ENCODE measurements around the gene TESMIN. TPM values are rescaled to one million over a fixed set of nuclear protein-coding genes. Genes with fewer than 3 reads are reported as not detected.

The TESMIN gene, protein sequence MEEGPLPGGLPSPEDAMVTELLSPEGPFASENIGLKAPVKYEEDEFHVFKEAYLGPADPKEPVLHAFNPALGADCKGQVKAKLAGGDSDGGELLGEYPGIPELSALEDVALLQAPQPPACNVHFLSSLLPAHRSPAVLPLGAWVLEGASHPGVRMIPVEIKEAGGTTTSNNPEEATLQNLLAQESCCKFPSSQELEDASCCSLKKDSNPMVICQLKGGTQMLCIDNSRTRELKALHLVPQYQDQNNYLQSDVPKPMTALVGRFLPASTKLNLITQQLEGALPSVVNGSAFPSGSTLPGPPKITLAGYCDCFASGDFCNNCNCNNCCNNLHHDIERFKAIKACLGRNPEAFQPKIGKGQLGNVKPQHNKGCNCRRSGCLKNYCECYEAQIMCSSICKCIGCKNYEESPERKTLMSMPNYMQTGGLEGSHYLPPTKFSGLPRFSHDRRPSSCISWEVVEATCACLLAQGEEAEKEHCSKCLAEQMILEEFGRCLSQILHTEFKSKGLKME
- total RNA-seq, result 1 to 10 TPM in 1 of 2 experiments, under 1 TPM in 1; 0.94 to 1.7 TPM

DNA sequence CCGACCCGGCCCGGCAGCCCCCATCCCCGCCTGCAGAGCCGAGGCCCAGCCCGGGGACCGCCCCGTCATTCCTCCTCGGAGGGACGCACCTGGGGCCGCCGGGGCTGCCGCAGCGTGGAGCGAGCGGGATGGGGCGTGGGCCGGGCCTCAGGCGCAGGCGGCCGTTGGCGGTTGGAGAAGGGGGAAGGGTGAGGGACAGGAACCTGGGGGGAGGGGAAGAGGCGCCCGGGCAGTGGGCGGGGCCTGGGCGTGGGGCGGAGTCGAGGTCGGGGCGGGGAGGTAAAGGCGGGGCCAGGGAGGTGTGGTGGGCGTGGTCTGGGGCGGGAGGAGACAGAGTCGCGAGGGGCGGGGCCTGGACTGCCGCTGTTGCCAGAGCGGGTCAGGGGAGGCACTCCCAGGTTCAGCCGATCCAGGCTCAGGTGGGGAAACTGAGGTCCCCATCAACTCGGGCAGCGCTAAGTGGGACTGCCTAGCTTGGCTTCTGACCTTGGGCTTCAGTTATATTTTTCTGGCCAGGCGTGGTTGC, at the start of gene TESMIN:
TESMIN (minus strand) TSS at position 190 of the 526 bp plus-strand sequence. CDS start 860 bp downstream, outside the sequence.
- ChIA-PET POLR2A (no interaction called here), CTCF (no interaction called here)

DNA sequence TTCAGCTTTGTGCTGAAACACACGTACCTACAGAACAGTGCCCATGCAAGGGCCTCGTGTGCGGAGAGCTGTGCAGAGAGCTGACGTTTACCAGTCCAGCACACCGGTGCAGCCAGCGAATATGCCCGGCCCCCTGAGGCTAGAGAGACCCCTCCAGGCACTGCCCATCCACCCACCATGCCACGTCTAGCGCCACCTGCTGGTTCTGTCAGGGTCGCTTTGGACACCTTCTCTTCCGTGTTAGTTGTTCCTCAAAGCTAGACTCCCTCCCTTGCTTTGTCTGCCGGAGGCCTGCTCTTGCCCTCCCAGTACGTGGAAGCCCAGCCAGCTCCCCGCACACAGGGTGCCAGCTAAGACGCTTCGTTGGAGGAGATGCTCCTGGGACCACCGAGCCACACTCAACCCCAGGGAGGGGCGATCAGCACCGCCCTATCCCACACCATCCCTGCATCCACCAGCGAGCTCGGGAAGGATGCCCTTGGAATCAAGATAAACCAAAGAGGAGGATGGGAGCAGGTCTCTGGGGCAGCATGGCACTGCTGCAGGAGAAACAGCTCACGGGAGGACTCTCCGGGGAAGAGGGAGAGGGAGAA, 47.0 kb upstream of the TESMIN start:
- ChIA-PET CTCF (interaction anchor here (0.6 to 2.0 kb wide), 5 partner anchors 11 to 167 kb away, joined by 3 to 13 read pairs (median 3); no protein-coding TSS in a partner anchor), POLR2A (no interaction called here)

DNA sequence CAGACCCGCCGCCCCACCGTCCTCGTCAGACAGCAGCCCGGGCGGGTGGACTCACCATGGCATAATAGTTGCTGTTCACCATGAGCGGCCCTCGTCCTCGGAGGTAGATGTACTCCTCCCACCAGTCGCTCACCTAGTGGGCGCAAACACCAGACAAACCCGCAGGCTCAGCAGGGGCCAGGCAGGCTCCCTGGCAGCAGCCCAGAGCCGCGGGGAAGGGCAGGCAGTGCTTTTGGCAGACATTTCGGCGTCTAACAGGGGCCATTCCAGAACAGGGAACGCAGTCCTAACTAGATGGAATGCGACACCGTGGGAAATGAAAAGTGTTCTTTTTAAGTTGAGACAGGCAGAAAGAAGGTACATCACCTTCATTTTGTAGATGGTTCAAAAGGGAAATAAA, 45.5 kb upstream of the TESMIN start:
- ChIA-PET POLR2A (no interaction called here), CTCF (interaction anchor here (2.0 kb wide), 1 partner anchor 12 kb away, joined by 13 read pairs; no protein-coding TSS in a partner anchor)

DNA sequence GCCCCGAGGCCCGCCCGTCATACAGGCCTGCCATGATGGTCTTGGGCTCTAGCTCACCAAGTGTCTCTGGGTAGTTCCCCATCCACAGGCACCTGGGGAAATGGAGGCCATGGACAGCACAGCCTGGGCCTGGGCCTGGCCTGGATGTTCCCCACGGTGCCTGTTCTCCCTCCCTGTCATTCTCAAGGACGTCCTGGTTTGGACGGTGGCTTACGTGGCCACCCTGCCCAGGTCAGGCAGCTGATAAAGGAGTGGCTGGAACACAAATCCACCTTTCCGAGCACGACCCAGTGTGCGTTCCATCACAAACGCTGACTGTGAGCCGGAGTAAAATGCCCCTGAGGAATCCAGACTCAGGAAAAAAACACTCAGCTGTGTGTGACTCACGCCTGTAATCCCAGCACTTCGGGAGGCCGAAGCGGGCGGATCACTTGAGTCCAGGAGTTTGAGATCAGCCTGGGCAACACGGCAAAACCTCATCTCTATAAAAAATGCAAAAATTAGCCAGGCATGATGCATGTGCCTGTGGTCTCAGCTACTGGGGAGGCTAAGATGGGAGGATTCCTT, 41.2 kb upstream of the TESMIN start:
- CTCF ChIA-PET, result no interaction called here
- POLR2A ChIA-PET, result no interaction called here

- ChIA-PET CTCF (no interaction called here), POLR2A (no interaction called here)
Observed at GRCh38 chr11:68784653-68785052, 33.3 kb upstream of the TESMIN start.

GRCh38 chr11:68783216-68783821, 32.0 kb upstream of the TESMIN start:
- POLR2A ChIA-PET, result no interaction called here
- CTCF ChIA-PET, result interaction anchor here (1.2 kb wide), 1 partner anchor 25 kb away, joined by 3 read pairs; no protein-coding TSS in a partner anchor

GRCh38 chr11:68782711-68783110, 31.4 kb upstream of the TESMIN start:
- POLR2A ChIA-PET, result no interaction called here
- CTCF ChIA-PET, result no interaction called here

DNA sequence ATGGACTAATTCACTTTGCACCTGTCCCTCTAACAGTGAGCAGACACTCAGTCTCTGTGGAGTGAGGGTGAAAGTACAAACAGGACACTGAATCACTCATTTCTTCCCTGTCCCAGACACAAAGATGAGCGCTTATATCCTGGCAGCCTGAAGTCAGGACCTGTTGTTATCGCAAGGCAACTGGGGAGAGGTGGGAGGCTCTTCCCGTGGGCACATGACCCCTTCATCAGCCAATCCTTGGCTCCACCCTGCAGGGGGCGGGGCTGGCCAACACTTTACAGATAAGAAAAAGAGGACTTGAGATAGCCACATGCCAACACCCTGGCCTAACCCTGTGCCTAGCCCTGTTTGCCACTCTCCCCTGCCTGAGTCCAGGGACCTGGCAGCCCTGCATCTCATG, 29.5 kb upstream of the TESMIN start:
- POLR2A ChIA-PET, result no interaction called here
- CTCF ChIA-PET, result no interaction called here

DNA sequence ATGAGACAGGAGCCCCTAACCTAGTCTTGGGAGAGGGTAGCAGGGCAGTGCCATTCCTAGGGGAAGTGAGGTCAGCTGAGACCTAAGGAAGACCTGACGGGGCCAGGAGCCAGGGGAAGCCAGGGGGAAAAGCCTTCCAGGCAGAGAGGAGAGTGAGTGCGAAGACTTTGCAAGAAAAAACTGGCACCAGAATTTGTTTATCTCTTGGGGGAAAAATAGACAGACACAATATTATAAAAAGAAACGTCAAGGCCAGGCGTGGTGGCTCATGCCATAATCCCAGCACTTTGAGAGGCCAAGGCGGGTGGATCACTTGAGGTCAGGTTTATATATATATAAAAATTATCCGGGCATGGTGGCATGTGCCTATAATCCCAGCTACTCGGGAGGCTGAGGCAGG, 26.9 kb upstream of the TESMIN start:
- ChIA-PET POLR2A (no interaction called here), CTCF (no interaction called here)

DNA sequence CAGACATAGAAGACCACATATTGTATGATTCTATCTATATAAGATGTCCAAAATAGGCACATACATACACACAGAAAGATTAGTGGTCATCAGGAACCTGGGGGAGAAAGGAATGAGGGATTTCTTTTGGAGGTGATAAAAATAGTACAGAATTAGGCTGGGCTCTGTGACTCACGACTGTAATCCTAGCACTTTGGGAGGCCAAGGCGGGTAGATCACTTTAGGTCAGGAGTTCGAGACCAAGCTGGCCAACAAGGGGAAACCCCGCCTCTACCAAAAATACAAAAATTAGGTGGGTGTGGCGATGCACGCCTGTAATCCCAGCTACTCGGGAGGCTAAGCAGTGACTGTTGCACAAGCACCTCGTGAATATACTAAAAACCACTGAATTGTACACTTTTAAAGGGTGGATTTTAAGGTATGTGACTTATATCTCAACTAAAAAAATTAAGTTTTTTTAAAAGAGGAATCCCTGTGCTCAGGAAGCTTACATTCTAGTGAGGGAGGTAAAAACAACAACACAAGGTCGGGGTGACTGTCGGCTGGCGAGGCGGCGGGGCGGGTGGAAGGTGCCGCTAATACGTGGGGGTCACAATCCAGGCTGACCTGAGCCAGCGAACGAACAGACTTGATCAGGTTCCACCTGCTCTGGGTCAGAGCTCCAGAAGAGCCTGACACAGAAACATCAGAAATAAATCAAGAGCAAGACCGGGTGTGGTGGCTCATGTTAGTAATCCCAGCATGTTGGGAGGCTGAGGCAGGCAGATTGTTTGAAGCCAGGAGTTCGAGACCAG, 25.3 kb upstream of the TESMIN start:
- POLR2A ChIA-PET, result no interaction called here
- CTCF ChIA-PET, result interaction anchor here (1.1 kb wide), 1 partner anchor 67 kb away, joined by 3 read pairs; no protein-coding TSS in a partner anchor

DNA sequence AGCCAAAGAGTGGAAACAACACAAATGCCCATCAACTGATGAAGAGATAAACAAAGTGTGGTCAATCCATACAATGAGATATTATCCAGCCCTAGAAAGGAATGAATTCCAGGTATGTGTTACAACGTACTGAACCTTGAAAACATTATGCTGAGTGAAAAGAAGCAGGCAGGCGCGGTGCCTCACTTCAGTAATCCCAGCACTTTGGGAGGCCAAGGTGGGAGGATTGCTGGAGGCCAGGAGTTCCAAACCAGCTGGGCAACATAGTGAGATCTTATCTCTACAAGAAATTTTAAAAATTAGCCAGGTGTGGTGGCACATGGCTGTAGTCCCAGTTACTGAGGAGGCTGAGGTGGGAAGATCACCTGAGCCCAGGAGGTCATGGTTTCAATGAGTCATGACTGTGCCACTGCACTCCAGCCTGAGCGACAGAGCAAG, 24.6 kb upstream of the TESMIN start:
- POLR2A ChIA-PET, result no interaction called here
- CTCF ChIA-PET, result interaction anchor here (1.1 kb wide), 1 partner anchor 68 kb away, joined by 3 read pairs; no protein-coding TSS in a partner anchor

GRCh38 chr11:68774194-68774585, 22.9 kb upstream of the TESMIN start:
- ChIA-PET POLR2A (no interaction called here), CTCF (no interaction called here)

DNA sequence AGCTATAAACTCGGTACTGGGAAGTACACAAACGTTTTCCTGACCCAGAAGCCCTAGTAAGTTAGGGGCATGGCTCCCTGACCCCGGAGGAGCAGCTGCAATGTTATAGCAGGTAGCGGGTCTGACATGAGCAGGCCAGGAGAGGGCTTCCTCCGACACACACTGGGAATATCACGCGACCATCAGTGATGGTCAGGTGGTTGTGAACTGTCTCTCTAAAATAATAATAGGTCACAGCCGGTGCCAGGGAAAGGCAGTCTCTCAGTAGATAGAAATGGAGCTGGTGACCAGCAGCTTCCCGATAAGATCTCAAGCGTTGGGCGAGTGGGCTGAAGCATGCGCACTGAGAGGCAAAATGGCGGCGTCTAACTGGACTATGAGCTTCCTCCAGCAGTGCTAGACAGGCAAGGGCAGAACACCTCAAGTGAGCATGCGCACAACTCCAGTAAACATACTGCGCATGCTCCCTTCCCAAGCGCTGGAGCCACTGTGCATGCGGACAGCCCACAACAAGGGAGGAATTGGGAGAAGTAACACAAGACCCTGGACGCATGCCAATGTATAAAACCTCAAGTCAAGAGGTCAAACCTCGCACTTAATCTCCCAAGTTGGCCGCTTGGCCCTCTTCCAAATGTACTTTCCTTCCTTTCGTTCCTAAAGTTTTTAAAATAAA, 22.3 kb upstream of the TESMIN start:
- ChIA-PET CTCF (interaction anchor here (1.5 kb wide), 1 partner anchor 12 kb away, joined by 3 read pairs; no protein-coding TSS in a partner anchor), POLR2A (no interaction called here)

DNA sequence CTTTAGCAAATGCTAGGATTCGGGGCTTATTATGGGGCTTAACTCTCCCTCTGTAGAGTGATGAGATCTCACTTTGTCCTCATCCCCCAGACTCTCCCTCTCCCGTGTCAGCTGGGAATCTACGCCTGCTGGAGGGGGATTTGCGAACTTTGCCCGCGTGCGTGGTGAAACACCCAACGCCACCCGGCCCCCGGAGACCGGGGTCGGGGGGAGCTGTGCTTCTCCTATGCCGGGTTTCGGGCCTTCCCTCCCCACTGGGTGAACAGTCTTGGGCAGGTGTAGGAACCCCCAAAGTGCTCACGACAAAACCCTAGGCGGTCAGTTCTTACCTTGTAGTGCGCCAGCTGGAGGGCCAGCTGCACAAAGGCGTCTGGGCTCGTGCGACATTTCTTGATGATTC, 21.6 kb upstream of the TESMIN start:
- ChIA-PET CTCF (interaction anchor here (1.5 kb wide), 1 partner anchor 12 kb away, joined by 3 read pairs; no protein-coding TSS in a partner anchor), POLR2A (no interaction called here)

DNA sequence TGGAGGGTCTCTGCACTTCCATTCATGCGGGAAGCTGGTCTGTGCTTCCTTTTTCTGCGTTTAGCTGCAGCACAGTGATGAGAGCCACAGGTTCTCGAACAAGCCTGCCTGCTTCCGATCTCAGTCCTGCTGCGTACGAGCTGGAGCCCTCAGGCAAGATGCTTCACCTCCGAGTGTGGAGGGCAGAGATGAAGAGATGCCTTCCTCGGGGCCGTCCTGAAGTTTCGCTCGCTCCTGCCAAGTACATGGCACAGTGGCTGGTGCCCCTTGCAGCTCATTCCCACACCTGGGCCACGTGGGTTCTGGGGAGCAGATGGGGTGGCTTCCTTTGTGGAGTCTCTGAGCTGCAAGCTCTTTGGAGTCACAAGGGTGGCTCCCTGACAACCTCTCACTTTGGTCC, 19.5 kb upstream of the TESMIN start:
- ChIA-PET POLR2A (no interaction called here), CTCF (no interaction called here)

- ChIA-PET CTCF (interaction anchor here (0.6 to 2.0 kb wide), 2 partner anchors 12 to 30 kb away, joined by 4 read pairs; no protein-coding TSS in a partner anchor), POLR2A (no interaction called here)
Observed at GRCh38 chr11:68767672-68768071, 16.4 kb upstream of the TESMIN start.

DNA sequence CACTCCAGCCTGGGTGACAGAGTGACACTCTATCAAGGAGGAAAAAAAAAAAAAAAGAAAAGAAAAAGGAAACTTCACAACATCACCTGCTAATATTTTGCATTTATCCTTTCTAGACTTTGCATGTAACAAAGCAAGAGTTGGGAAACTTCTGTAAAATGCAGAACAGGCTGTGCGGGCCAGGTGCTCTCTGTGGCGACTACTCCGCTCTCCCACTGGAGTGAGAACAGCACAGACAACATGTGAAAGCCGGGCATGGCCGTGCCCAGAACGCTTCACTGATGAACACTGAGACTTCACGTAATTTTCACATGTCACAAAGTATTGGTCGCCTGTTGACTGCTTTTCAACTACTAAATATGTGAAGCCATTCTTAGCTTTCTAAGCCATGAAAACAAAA, 15.5 kb upstream of the TESMIN start:
- POLR2A ChIA-PET, result no interaction called here
- CTCF ChIA-PET, result interaction anchor here (2.0 kb wide), 1 partner anchor 31 kb away, joined by 4 read pairs; no protein-coding TSS in a partner anchor

- CTCF ChIA-PET, result no interaction called here
- POLR2A ChIA-PET, result no interaction called here
Observed at GRCh38 chr11:68764746-68765145, 13.4 kb upstream of the TESMIN start.

Data from activated CD8-positive, alpha-beta memory T cell treated with anti-CD3 and anti-CD28 coated beads for 36 hours (primary cell).